Measurements from ENCODE around the gene EHD1. TPM values are rescaled to one million over a fixed set of nuclear protein-coding genes. Genes with fewer than 3 reads are reported as not detected.

EHD1 gene
- total and polyA plus RNA-seq, 9 of the 15 experiments (the other 6 are each of a cell fraction or from before 2014, with no cell fraction given): 0.46 to 65.0 (median 16.4) TPM

DNA sequence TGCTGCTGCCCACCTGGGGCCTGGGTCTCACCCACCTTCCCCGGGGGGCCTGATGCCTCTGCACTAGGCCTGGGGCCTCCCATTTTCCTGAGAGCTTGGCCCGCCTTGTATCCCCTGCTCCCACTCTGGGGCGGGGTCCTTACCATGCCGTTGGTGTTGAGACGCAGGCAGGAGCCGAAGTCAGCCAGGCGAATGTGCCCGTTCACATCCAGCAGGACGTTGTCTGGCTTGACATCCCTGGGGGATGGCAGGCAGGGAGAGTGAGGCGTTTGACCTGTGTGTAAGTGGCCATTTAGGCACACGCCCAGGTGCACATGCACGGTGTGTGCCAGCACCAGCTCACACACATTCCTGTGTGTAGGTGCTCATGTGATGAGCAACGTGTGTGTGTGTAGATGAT is 39.1 kb downstream of the EHD1 start:
- no TSS peak for BruUV-seq (replicated peaks)
- FAIRE-seq (no peak), DNase-seq (ENCODE audit: extremely low read depth in 1 of 4, low spot score in 3 of 4) (no peak), ATAC-seq (no peak)
- Histone ChIP-seq H3K4me3 (no peak overlapping the region), H3K36me3 (ENCODE audit: control insufficient read depth, insufficient read depth, low read length) (peaks cover 40% of the 10 kb centered on the region; the same call in 2 of the 3 replicates), H3K9me1 (ENCODE audit: control insufficient read depth, insufficient read depth, low read length) (no peaks in the 10 kb centered on the region), H3K4me1 (replicated peaks in 1 of 2; ENCODE audit: control insufficient read depth in 2 of 2, insufficient read depth in 2 of 2, low read length in 2 of 2) (peaks cover 21 to 47% of the 10 kb centered on the region in 2 experiments), H4K20me1 (replicated peaks; ENCODE audit: control insufficient read depth, insufficient read depth, low read length) (no peaks in the 10 kb centered on the region), H3K79me2 (ENCODE audit: control insufficient read depth, insufficient read depth, low read length) (peaks cover 23% of the 10 kb centered on the region; the same call in 2 of the 3 replicates), H3K9me3 (replicated peaks; ENCODE audit: control insufficient read depth, insufficient read depth, low read depth, low read length) (no peaks in the 10 kb centered on the region), H3K27ac (ENCODE audit: extremely low read depth, low read depth, low read length) (no peak overlapping the region), H3K27me3 (ENCODE audit: control insufficient read depth in 2 of 2, insufficient read depth in 2 of 2, low read length in 2 of 2) (no peaks in the 10 kb centered on the region; a peak in 1 of 5 replicates), H2AFZ (ENCODE audit: low read depth, low read length) (no peak overlapping the region), H3K9ac (ENCODE audit: insufficient read depth in 1 of 2, low read depth in 2 of 2, low read length in 2 of 2) (no peak overlapping the region; a peak in 1 of 4 replicates), H3K4me2 (ENCODE audit: insufficient read depth, low read length) (no peak overlapping the region)
- ChIA-PET CTCF (ENCODE audit: low intra/inter-chr PET ratio) (interaction anchor here (0.6 kb wide), 1 partner anchor 34 kb away, joined by 3 read pairs; no protein-coding TSS in a partner anchor), POLR2A (interaction anchor here (0.5 to 1.5 kb wide), 3 partner anchors 12 to 99 kb away, joined by 3 to 4 read pairs (median 3); no protein-coding TSS in a partner anchor)
- in situ Hi-C loops (cut with MboI) (no loop called here), intact Hi-C loops (cut with micrococcal nuclease) (no loop called here)
- TF ChIP-seq EGR1 (conservative IDR thresholded peaks at IDR 0.05) (no peak), POLR2AphosphoS2 (IDR thresholded peaks at IDR 0.05; ENCODE audit: low read length) (no peak), HIVEP1 (CRISPR knock-in tag; IDR thresholded peaks at IDR 0.05) (no peak), ZNF224 (CRISPR knock-in tag; IDR thresholded peaks at IDR 0.05) (no peak)
- TF ChIP-seq, protein P1, sequence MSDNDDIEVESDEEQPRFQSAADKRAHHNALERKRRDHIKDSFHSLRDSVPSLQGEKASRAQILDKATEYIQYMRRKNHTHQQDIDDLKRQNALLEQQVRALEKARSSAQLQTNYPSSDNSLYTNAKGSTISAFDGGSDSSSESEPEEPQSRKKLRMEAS (CRISPR knock-in tag; IDR thresholded peaks at IDR 0.05): 0 out of 2 replicates have a peak, but pooled peaks have one; percentile 22
- 77% methylated on average over 12 of the region's 13 CpGs for WGBS (ENCODE audit: insufficient coverage, low coverage, missing lambda C conversion rate)

Data from K562 (cell line).